Natural killer cell (primary cell): ENCODE results near the gene SLC5A10. TPM values are rescaled to one million over a fixed set of nuclear protein-coding genes. Genes with fewer than 3 reads are reported as not detected.

Experiments
- ATAC-seq, 3 donors: fragments of 150-1000 bp in 2 of 3; fragments of 200-7000 bp in 1 of 3; cut with Tn5 transposase; 1 replicate in 1 of 3; 2 replicates in 2 of 3; pipeline ENCODE4 v1.10.0; 2021; ENCODE audit warnings: mild to moderate bottlenecking in 2 of 3, moderate library complexity in 2 of 3
- DNase-seq, 2 donors: peaks; one replicate each; pipeline versions ENCODE4 v3.0.0 to v3.0.0-alpha.2; 2013 to 2021; ENCODE audit warnings: mixed read lengths in 1 of 2
- H3K27ac ChIP-seq: one replicate; pipeline ENCODE4 v1.5.1; 2013; ENCODE audit warnings: mild to moderate bottlenecking, low read length
- H3K27me3 ChIP-seq: one replicate; pipeline ENCODE4 v1.6.1; 2013; ENCODE audit warnings: low read length; ENCODE audit not compliant: control insufficient read depth, insufficient read depth
- H3K36me3 ChIP-seq: one replicate; pipeline ENCODE4 v1.6.1; 2013; ENCODE audit warnings: low read length; ENCODE audit not compliant: control insufficient read depth, insufficient read depth
- H3K4me1 ChIP-seq: one replicate; pipeline ENCODE4 v1.6.1; 2013; ENCODE audit warnings: low read length; ENCODE audit not compliant: control insufficient read depth, insufficient read depth
- H3K4me3 ChIP-seq: one replicate; pipeline ENCODE4 v1.5.1; 2013; ENCODE audit warnings: low read length
- H3K9me3 ChIP-seq: one replicate; pipeline ENCODE4 v1.6.1; 2013; ENCODE audit warnings: low read length; ENCODE audit not compliant: control insufficient read depth, insufficient read depth
- H3K27ac Mint-ChIP-seq, 2 donors: one replicate each; pipeline ENCODE4 v1.8.0; 2022; ENCODE audit warnings: mild to moderate bottlenecking in 2 of 2, mixed read lengths in 2 of 2, moderate library complexity in 1 of 2
- H3K27me3 Mint-ChIP-seq, 2 donors: one replicate each; pipeline ENCODE4 v1.8.0; 2022; ENCODE audit warnings: low read depth in 2 of 2, mixed read lengths in 2 of 2
- H3K36me3 Mint-ChIP-seq: one replicate; pipeline ENCODE4 v1.8.0; 2022; ENCODE audit warnings: mixed read lengths
- H3K4me1 Mint-ChIP-seq, 2 donors: one replicate each; pipeline ENCODE4 v1.8.0; 2022; ENCODE audit warnings: mixed read lengths in 2 of 2
- H3K4me3 Mint-ChIP-seq: one replicate; pipeline ENCODE4 v1.8.0; 2022; ENCODE audit warnings: mild to moderate bottlenecking, moderate library complexity, mixed read lengths
- H3K9me3 Mint-ChIP-seq, 2 donors: one replicate each; pipeline ENCODE4 v1.8.0; 2022; ENCODE audit warnings: mixed read lengths in 2 of 2
- CTCF ChIP-seq: fragments of 200-600 bp; IDR thresholded peaks from one replicate; pipeline ENCODE4 v1.8.0; 2022; ENCODE audit warnings: antibody characterized with exemption
- WGBS: methylation state at CpG from one replicate; pipeline ENCODE4 v1.1.7; 2013; ENCODE audit warnings: missing lambda C conversion rate; ENCODE audit not compliant: insufficient coverage; 5-methylcytosine and 5-hydroxymethylcytosine counted together
- intact Hi-C: fragments of 100-400 bp; cut with micrococcal nuclease; formaldehyde crosslinking; loops from one replicate; pipeline ENCODE4 v1.14.2; 2022
- total RNA-seq, 4 donors: library from RNA; stranded (reverse); fragments of 120-200 nt in 1 of 4; gene quantifications; one replicate each; pipeline versions ENCODE4 v1.2.3 to v1.2.4, GENCODE V29; 2013 to 2022

SLC5A10 gene
- total RNA-seq, 3 donors from 2014 or later (not counting 1 experiment from before 2014, with no cell fraction given) = 0.28 TPM; not detected in 2

DNA sequence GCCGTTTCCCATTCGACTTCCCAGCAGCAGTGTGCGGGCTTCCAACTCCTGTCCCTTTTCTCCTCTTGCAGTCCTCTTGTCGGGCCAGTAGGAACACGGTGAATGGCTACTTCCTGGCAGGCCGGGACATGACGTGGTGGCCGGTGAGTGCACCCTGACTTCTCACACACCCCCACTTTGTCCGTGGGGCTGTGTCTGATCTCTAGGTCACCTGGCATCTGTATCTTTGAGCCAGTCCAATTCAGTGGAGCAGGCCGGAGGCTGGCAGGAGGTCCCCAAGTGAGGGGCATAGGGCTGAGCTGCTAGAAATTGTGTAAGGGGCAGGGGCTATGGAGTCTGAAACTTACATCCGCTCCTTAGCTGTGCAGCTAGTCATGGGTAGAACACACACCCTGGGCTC, 6.6 kb downstream of the SLC5A10 start:
- Histone ChIP-seq H3K36me3 (no peaks in the 10 kb centered on the region), H3K27ac (no peak overlapping the region), H3K9me3 (no peaks in the 10 kb centered on the region), H3K4me1 (peaks cover 20% of the 10 kb centered on the region), H3K4me3 (no peak overlapping the region), H3K27me3 (no peaks in the 10 kb centered on the region)
- peaks cover 0 to 13% of the 10 kb centered on the region in 2 donors for H3K27me3 Mint-ChIP-seq
- intact Hi-C loops = no loop called here
- WGBS = 92% methylated on average over 11 of the region's 11 CpGs
- H3K36me3 Mint-ChIP-seq = no peaks in the 10 kb centered on the region
- H3K27ac Mint-ChIP-seq = no peak overlapping the region
- DNase-seq (no peak), ATAC-seq (no peak)
- TF ChIP-seq CTCF = no peak
- H3K4me1 Mint-ChIP-seq = peaks cover 9 to 11% of the 10 kb centered on the region in 2 donors
- no peaks in the 10 kb centered on the region for H3K9me3 Mint-ChIP-seq
- no peak overlapping the region for H3K4me3 Mint-ChIP-seq

DNA sequence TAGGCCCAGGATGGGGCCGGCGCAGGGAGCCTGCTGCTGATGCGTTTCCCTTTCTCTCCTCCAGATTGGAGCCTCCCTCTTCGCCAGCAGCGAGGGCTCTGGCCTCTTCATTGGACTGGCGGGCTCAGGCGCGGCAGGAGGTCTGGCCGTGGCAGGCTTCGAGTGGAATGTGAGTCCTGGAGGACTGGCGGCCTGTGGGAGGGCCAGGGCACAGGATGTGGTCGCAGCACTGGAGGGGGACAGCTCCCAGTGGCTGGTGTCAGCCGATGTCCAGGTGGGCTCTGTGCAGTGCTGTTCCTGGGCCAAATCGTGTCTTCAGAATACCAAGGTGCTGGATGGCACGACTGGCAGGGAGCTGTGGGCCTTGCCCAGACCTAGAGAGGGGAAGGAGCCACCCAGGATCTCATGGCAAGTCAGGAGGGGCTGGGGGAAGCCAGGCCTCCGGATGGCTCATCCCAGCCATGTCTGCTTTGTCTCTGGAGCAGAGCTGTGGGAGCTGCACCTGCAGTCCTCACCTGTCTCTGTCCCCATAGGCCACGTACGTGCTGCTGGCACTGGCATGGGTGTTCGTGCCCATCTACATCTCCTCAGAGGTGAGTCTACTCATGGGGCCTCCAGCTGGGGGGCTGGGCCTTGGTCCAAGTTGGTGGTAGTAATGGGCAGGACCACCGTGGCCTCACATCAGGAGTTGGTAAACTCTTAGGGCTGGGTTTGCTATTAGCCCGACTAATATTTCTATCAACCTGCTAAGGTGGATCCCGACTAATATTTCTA, 7.3 kb downstream of the SLC5A10 start:
- no peaks in the 10 kb centered on the region for H3K36me3 Mint-ChIP-seq
- intact Hi-C loops = no loop called here
- DNase-seq (no peak), ATAC-seq (no peak)
- Histone ChIP-seq H3K36me3 (no peaks in the 10 kb centered on the region), H3K4me3 (no peak overlapping the region), H3K4me1 (peaks cover 20% of the 10 kb centered on the region), H3K27ac (no peak overlapping the region), H3K9me3 (no peaks in the 10 kb centered on the region), H3K27me3 (no peaks in the 10 kb centered on the region)
- H3K4me3 Mint-ChIP-seq = no peak overlapping the region
- no peak for TF ChIP-seq CTCF
- H3K4me1 Mint-ChIP-seq = peaks cover 9 to 11% of the 10 kb centered on the region in 2 donors
- H3K27ac Mint-ChIP-seq = no peak overlapping the region
- WGBS = 90% methylated on average over 22 of the region's 22 CpGs
- H3K9me3 Mint-ChIP-seq = no peaks in the 10 kb centered on the region
- H3K27me3 Mint-ChIP-seq = peaks cover 0 to 13% of the 10 kb centered on the region in 2 donors

- H3K27ac Mint-ChIP-seq = no peak overlapping the region
- DNase-seq = no peak
- H3K4me1 Mint-ChIP-seq = peaks cover 9 to 11% of the 10 kb centered on the region in 2 donors
- H3K36me3 Mint-ChIP-seq = no peaks in the 10 kb centered on the region
- H3K27me3 Mint-ChIP-seq = peaks cover 0 to 16% of the 10 kb centered on the region in 2 donors
- H3K4me1 ChIP-seq = peaks cover 20% of the 10 kb centered on the region
- intact Hi-C loops = no loop called here
- H3K9me3 Mint-ChIP-seq = no peaks in the 10 kb centered on the region
- no peak overlapping the region for H3K4me3 ChIP-seq
- 96% methylated on average over 5 of the region's 5 CpGs for WGBS
- H3K4me3 Mint-ChIP-seq = no peak overlapping the region
- no peaks in the 10 kb centered on the region for H3K27me3 ChIP-seq
- H3K27ac ChIP-seq = no peak overlapping the region
- no peaks in the 10 kb centered on the region for H3K9me3 ChIP-seq
- ATAC-seq = no peak
- no peak for TF ChIP-seq CTCF
- H3K36me3 ChIP-seq = no peaks in the 10 kb centered on the region
Measured at GRCh38 chr17:18959845-18960240, 7.9 kb downstream of the SLC5A10 start.
